T-helper 2 cell treated with Interferon-gamma antibody and Interleukin-4, amounts not matched to agents 5 μg/mL and 100 μg/mL, for 36 hours (primary cell): ENCODE measurements around the gene TIGIT.
"Not testable (repeated sequence)": the region's sequence is repeated elsewhere in the genome, so short reads cannot be mapped to it uniquely, and the experiment has no call there.

ENCODE experiments used
- DNase-seq: peaks from one replicate; pipeline ENCODE4 v3.0.0; 2021; ENCODE audit warnings: low spot score
- H3K27ac Mint-ChIP-seq: one replicate; pipeline ENCODE4 v1.8.0; 2021; ENCODE audit warnings: mild to moderate bottlenecking, mixed read lengths
- H3K27me3 Mint-ChIP-seq: one replicate; pipeline ENCODE4 v1.8.0; 2021; ENCODE audit warnings: low read depth, mixed read lengths
- H3K36me3 Mint-ChIP-seq: one replicate; pipeline ENCODE4 v1.8.0; 2021; ENCODE audit warnings: low read depth, mixed read lengths
- H3K4me1 Mint-ChIP-seq: one replicate; pipeline ENCODE4 v1.8.0; 2021; ENCODE audit warnings: low read depth, mixed read lengths
- H3K4me3 Mint-ChIP-seq: one replicate; pipeline ENCODE4 v1.8.0; 2022; ENCODE audit warnings: mild to moderate bottlenecking, moderate library complexity, mixed read lengths
- H3K9me3 Mint-ChIP-seq: one replicate; pipeline ENCODE4 v1.8.0; 2021; ENCODE audit warnings: mixed read lengths

The TIGIT gene

GRCh38 chr3:114293838-114294535 lies at the start of gene TIGIT:
Gene TIGIT, plus strand, starts transcription at chr3:114294028. Its CDS starts 34 bp downstream, at chr3:114294062.
- Mint-ChIP-seq H3K4me3 (peak within 1 kb of the TSS; percentile 4), H3K36me3 (no peaks in the 10 kb centered on the region), H3K9me3 (no peaks in the 10 kb centered on the region), H3K27ac (no peak within 1 kb of the TSS), H3K27me3 (no peaks in the 10 kb centered on the region), H3K4me1 (peaks cover 7% of the 10 kb centered on the region)
- DNase-seq, result no peak

- Mint-ChIP-seq H3K36me3 (peaks cover 7% of the 10 kb centered on the region), H3K27me3 (no peaks in the 10 kb centered on the region), H3K4me3 (no peak overlapping the region), H3K9me3 (peaks cover 12% of the 10 kb centered on the region), H3K4me1 (peaks cover 10% of the 10 kb centered on the region), H3K27ac (no peak overlapping the region)
- no peak for DNase-seq
Observed at GRCh38 chr3:114252954-114253353, 40.9 kb upstream of the TIGIT start.

- peaks cover 10% of the 10 kb centered on the region for H3K4me1 Mint-ChIP-seq
- H3K4me3 Mint-ChIP-seq, result no peak overlapping the region
- H3K27ac Mint-ChIP-seq, result no peak overlapping the region
- DNase-seq, result no peak
- peaks cover 12% of the 10 kb centered on the region for H3K9me3 Mint-ChIP-seq
- H3K36me3 Mint-ChIP-seq, result peaks cover 3% of the 10 kb centered on the region
- no peaks in the 10 kb centered on the region for H3K27me3 Mint-ChIP-seq
Observed at GRCh38 chr3:114253505-114253904, 40.3 kb upstream of the TIGIT start.

- no peak for DNase-seq
- H3K4me3 Mint-ChIP-seq, result no peak overlapping the region
- H3K4me1 Mint-ChIP-seq, result no peaks in the 10 kb centered on the region
- H3K27ac Mint-ChIP-seq, result no peak overlapping the region
- peaks cover 2% of the 10 kb centered on the region for H3K27me3 Mint-ChIP-seq
- peaks cover 6% of the 10 kb centered on the region for H3K36me3 Mint-ChIP-seq
- peaks cover 30% of the 10 kb centered on the region for H3K9me3 Mint-ChIP-seq
Observed at GRCh38 chr3:114259566-114259965, 34.3 kb upstream of the TIGIT start.

- peaks cover 30% of the 10 kb centered on the region for H3K9me3 Mint-ChIP-seq
- no peak overlapping the region for H3K27ac Mint-ChIP-seq
- no peak for DNase-seq
- H3K4me3 Mint-ChIP-seq, result no peak overlapping the region
- H3K4me1 Mint-ChIP-seq, result no peaks in the 10 kb centered on the region
- H3K36me3 Mint-ChIP-seq, result peaks cover 6% of the 10 kb centered on the region
- H3K27me3 Mint-ChIP-seq, result peaks cover 2% of the 10 kb centered on the region
Observed at GRCh38 chr3:114260152-114260551, 33.7 kb upstream of the TIGIT start.

GRCh38 chr3:114270019-114270418 lies 23.8 kb upstream of the TIGIT start:
- Mint-ChIP-seq H3K27ac (no peak overlapping the region), H3K4me1 (peaks cover 4% of the 10 kb centered on the region), H3K36me3 (peaks cover 18% of the 10 kb centered on the region), H3K9me3 (peaks cover 36% of the 10 kb centered on the region), H3K27me3 (no peaks in the 10 kb centered on the region), H3K4me3 (no peak overlapping the region)
- DNase-seq, result no peak

GRCh38 chr3:114272271-114272670 lies 21.6 kb upstream of the TIGIT start:
- Mint-ChIP-seq H3K27ac (no peak overlapping the region), H3K27me3 (no peaks in the 10 kb centered on the region), H3K36me3 (peaks cover 21% of the 10 kb centered on the region), H3K4me1 (peaks cover 5% of the 10 kb centered on the region), H3K9me3 (peaks cover 42% of the 10 kb centered on the region), H3K4me3 (no peak overlapping the region)
- DNase-seq, result no peak

GRCh38 chr3:114274929-114275328 lies 18.9 kb upstream of the TIGIT start:
- H3K27ac Mint-ChIP-seq, result no peak overlapping the region
- peaks cover 24% of the 10 kb centered on the region for H3K9me3 Mint-ChIP-seq
- no peaks in the 10 kb centered on the region for H3K27me3 Mint-ChIP-seq
- DNase-seq, result no peak
- H3K4me1 Mint-ChIP-seq, result peaks cover 5% of the 10 kb centered on the region
- no peak overlapping the region for H3K4me3 Mint-ChIP-seq
- peaks cover 14% of the 10 kb centered on the region for H3K36me3 Mint-ChIP-seq

GRCh38 chr3:114276856-114277255 lies 17.0 kb upstream of the TIGIT start:
- not testable (repeated sequence) for H3K4me1 Mint-ChIP-seq, DNase-seq, H3K4me3 Mint-ChIP-seq, H3K27ac Mint-ChIP-seq, H3K27me3 Mint-ChIP-seq
- Mint-ChIP-seq H3K9me3 (peaks cover 20% of the 10 kb centered on the region), H3K36me3 (peaks cover 11% of the 10 kb centered on the region)

- DNase-seq, result no peak
- no peaks in the 10 kb centered on the region for H3K27me3 Mint-ChIP-seq
- no peaks in the 10 kb centered on the region for H3K36me3 Mint-ChIP-seq
- no peak overlapping the region for H3K4me3 Mint-ChIP-seq
- H3K27ac Mint-ChIP-seq, result no peak overlapping the region
- H3K4me1 Mint-ChIP-seq, result peaks cover 5% of the 10 kb centered on the region
- no peaks in the 10 kb centered on the region for H3K9me3 Mint-ChIP-seq
Observed at GRCh38 chr3:114284644-114285043, 9.2 kb upstream of the TIGIT start.

GRCh38 chr3:114285648-114286230 lies 8.1 kb upstream of the TIGIT start:
- Mint-ChIP-seq H3K36me3 (no peaks in the 10 kb centered on the region), H3K9me3 (no peaks in the 10 kb centered on the region), H3K27ac (peak overlapping the region; percentile 67), H3K4me1 (peaks cover 5% of the 10 kb centered on the region), H3K27me3 (no peaks in the 10 kb centered on the region), H3K4me3 (peak overlapping the region; percentile 25)
- DNase-seq, result no peak

- no peaks in the 10 kb centered on the region for H3K27me3 Mint-ChIP-seq
- H3K4me1 Mint-ChIP-seq, result peaks cover 7% of the 10 kb centered on the region
- no peak overlapping the region for H3K4me3 Mint-ChIP-seq
- no peaks in the 10 kb centered on the region for H3K9me3 Mint-ChIP-seq
- no peak for DNase-seq
- H3K27ac Mint-ChIP-seq, result peak overlapping the region; percentile 67
- no peaks in the 10 kb centered on the region for H3K36me3 Mint-ChIP-seq
Observed at GRCh38 chr3:114286266-114286665, 7.6 kb upstream of the TIGIT start.

- peak; percentile 66 for DNase-seq
- peaks cover 7% of the 10 kb centered on the region for H3K4me1 Mint-ChIP-seq
- no peaks in the 10 kb centered on the region for H3K36me3 Mint-ChIP-seq
- peak overlapping the region; percentile 83 for H3K27ac Mint-ChIP-seq
- no peak overlapping the region for H3K4me3 Mint-ChIP-seq
- no peaks in the 10 kb centered on the region for H3K27me3 Mint-ChIP-seq
- H3K9me3 Mint-ChIP-seq, result no peaks in the 10 kb centered on the region
Observed at GRCh38 chr3:114290911-114291901, 2.6 kb upstream of the TIGIT start.

GRCh38 chr3:114294940-114295480 lies 1.2 kb downstream of the TIGIT start:
- Mint-ChIP-seq H3K4me1 (peaks cover 10% of the 10 kb centered on the region), H3K4me3 (peak overlapping the region; percentile 4), H3K9me3 (no peaks in the 10 kb centered on the region), H3K36me3 (no peaks in the 10 kb centered on the region), H3K27ac (no peak overlapping the region), H3K27me3 (no peaks in the 10 kb centered on the region)
- DNase-seq, result no peak
